GM04503 (cell line): Measurements from ENCODE around the gene SLC2A3.
"Not testable (repeated sequence)": the region's sequence is repeated elsewhere in the genome, so short reads cannot be mapped to it uniquely, and the experiment has no call there.

Source experiments
- DNase-seq: peaks from one replicate; pipeline ENCODE4 v3.0.0-alpha.2; 2012; ENCODE audit warnings: low read depth

SLC2A3 gene

DNA sequence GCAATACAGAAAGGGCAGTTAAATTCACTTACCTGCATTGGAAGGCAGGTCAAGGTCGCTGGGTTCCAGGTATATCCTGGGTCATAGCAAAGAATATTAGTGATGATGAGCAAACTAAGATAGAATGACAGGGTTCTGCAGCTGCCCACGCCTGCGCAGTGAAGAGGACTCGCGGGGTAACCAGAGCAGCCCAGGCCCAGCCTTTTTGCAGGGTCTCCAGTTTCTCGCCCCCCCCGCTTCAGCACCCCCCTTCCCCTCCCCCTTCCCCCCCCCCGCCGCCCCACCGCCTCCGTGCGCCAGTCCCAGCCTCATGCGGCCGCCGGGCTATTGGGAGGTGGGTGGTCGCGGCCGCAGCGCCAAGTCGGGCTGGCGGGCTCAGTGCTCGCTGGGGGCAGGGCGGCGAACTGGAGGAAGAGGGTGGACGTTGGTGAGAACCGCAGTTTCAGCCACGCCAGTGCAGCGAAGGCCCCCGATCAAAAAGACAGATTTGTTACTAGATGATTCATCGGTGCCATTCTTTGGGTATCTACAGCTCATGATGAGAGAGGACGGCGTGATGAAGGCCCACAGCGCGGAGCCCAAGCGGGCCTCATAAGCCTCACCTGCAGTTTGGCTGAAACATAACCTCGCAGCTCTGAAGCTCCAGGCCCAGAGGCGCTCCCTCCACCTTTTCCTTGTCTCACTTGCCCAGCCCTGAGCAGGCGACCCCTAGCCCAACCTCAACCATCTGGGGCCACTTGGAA, 20.2 kb downstream of the SLC2A3 start:
- DNase-seq = no peak

DNA sequence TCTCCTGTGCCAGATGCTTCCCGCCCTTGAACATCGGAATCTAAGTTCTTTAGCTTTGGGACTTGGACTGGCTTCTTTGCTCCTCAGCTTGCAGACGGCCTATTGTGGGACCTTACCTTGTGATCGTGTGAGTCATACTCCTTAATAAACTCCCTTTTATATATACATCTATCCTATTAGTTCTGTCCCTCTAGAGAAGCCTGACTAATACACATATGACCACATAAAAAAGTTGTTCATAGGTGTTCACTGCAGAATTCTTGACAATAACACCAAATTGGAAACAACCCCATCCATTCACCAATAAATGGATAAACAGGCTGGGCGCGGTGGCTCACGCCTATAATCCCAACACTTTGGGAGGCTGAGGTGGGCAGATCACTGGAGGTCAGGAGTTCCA, 25.9 kb downstream of the SLC2A3 start:
- DNase-seq = not testable (repeated sequence)

DNA sequence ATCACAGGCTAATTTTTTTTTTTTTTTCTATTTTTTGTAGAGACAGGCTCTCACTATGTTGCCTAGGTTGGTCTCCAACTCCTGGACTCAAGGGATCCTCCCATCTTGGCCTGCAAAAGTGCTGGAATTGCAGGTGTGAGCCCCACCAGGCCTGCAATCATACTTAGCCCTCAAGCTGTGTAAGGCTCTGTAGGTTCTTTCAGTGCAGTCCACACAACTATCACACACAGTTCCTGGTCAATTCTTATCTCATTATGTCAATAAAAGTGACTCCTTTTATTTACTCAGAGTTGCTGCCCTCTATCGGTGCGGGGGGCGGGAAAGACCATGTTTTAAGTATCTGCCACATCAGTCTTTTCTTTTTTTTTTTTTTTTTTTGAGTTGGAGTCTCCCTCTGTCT, 29.0 kb downstream of the SLC2A3 start:
- DNase-seq = no peak

DNA sequence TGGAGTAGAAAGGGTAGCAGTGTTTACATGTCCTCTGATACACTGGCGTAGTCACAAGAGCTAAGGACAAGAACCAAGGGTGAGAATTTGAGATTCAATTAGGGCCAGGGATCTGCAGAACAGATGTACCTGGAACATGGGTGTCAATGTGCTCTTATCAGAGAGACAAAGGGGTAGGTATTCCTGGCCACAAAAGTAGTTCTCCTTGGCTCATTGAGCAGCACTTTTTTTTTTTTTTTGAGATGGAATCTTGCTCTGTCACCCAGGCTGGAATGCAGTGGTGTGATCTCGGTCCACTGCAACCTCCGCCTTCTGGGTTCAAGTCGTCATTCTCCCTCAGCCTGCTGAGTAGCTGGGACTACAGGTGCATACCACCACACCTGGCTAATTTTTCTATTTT, 29.7 kb downstream of the SLC2A3 start:
- not testable (repeated sequence) for DNase-seq

DNA sequence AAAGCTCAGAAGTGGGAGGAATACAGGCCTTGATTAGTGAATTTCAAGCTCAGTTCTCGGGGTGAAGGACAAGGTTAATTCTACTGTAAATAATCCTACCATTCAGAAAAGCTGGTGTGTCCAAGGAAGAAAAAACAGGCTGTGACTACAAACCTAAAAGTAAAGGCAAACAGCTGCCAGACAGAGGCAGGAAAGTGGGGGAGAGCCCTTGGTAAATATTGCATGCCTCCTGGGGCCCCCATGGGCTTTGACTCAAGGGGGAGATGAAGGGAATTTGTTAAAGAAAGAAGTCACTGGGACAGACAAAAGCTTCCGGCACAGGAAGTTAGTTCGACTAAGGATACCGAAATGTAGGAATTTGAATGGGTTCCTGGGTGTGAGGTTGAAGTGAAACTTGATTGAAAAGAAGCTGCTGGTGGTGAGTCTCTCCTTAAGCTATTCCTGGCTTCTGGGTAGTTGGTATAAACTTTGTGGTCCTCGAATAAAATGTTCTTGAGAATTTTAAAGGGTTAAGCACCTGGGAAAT, 30.3 kb downstream of the SLC2A3 start:
- not testable (repeated sequence) for DNase-seq

DNA sequence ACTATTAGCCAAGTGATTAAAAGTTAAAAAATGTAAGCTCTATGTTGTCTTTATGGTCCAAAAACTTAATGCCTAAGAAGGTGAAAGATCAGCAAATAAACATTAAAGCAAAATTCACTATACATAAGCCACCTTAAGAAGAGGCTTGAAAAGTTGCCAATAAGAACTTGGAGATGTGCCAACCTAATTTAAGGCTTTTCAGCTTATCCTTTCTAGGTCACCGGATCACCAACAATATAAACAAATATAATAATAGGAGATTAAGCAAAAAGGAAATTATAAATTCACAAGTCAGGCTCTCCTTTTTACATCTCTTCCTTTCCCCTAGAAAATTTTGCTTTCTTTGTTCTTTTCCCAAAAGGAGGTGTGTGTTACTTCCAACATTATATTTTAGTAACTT, 30.9 kb downstream of the SLC2A3 start:
- no peak for DNase-seq

DNA sequence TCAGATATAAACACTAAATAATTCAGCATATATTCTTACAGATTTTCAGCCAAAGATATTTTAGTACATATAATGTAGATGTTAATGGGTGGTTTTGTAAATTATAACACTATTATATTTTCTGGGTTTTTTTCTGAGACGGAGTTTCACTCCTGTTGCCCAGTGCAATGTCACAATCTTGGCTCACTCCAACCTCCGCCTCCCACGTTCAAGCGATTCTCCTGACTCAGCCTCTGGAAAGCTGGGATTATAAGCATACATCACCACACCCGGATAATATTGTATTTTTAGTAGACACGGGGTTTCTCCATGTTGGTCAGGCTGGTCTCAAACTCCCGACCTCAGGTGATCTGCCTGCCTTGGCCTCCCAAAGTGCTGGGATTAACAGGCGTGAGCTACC, 33.6 kb downstream of the SLC2A3 start:
- not testable (repeated sequence) for DNase-seq

DNA sequence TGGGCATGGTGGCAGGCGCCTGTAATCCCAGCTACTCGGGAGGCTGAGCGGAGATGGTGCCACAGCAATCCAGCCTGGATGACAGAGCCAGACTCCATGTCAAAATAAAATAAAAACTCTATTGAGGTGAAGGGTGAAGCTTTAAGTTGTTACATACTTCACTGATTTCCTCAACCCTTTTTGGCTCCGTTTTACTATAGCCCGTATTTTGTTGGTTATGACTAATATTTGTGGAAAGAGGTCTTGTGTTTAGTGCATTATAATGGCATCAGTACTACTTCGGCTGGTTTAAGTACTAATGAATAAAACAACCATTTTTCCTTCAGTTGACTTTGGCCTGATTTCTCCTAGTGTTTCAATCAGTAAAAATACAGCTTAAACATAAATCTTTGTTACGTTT, 36.2 kb downstream of the SLC2A3 start:
- DNase-seq = peak; percentile 11

DNA sequence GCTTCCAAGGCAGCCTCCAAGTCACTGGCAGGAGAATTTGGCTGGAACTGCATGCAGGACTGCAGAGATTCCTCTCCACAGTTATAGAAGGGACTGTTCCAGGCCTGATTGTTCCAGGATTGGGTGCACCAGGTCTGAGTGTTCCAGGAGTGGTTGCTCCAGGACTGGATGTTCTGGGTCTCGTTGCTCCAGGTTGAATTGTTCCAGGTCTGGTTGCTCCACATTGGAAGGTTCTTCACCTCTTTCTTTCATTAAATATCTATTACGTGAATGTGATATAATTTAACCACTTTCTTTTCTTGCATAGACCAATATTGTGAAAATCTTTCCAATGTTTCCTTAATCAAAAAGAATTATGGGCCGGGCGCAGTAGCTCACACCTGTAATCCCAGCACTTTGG, 39.3 kb downstream of the SLC2A3 start:
- DNase-seq = not testable (repeated sequence)

DNA sequence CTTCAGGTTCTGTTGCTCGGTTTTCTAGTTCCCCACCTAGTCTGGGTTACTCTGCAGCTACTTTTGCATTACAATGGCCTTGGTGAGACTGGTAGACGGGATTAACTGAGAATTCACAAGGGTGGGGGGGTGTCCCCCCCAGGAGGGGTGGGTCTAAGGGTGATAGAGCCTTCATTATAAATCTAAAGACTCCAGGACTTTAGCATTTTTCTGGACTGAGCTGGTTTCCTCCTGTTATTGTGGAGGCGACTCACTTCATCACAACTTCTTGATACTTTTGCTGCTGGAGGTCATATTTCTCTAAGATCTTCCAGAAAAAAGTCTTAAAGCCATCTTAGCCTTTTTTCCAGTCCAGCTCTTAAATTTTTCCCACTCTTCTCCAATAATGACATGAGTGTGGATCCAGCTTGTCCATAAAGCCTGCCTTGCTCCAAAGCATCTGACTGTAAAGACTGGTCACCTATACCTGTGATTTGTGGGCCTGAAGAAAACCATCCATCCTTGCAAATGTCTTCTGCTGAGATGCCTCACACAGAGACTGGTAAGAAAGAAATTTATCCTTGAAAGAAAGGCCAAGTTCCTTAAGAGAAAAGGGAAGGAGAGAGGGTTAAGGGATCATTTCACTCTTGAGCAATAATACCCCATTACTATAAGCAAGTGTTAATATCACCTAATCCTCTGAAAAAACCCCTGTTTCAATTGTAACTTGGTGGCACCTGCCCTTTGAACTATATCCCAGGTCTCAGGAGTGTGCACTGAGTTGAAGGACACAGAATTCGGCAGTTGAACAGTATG, 43.6 kb downstream of the SLC2A3 start:
- DNase-seq = no peak

DNA sequence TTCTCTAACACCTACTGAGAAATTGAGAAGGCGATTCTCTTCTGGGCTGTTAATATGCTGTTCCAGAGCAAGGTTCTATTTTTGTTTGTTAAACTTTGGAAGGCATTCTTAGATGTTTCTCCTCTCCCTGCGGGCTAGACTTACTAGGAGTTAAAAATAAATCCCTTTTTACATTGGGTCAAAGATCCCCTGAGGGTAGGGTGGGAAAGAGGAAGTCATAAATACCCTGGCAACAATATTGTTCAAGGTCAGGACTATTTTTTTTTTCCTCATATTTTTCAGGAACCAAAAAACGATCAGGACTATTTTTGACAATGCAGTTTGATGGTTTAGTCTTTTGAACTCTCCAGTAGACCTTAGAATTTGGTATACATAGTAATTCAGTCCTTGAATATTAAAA, 51.3 kb downstream of the SLC2A3 start:
- DNase-seq = no peak

DNA sequence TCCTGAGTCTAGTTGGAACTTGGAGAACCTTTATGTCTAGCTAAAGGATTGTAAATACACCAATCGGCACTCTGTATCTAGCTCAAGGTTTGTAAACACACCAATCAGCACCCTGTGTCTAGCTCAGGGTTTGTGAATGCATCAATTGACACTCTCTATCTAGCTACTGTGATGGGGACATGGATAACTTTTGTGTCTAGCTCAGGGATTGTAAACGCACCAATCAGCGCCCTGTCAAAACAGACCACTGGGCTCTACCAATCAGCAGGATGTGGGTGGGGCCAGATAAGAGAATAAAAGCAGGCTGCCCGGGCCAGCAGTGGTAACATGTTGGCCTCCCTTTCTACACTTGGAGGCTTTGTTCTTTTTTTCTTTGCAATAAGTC, 54.3 kb downstream of the SLC2A3 start:
- not testable (repeated sequence) for DNase-seq

DNA sequence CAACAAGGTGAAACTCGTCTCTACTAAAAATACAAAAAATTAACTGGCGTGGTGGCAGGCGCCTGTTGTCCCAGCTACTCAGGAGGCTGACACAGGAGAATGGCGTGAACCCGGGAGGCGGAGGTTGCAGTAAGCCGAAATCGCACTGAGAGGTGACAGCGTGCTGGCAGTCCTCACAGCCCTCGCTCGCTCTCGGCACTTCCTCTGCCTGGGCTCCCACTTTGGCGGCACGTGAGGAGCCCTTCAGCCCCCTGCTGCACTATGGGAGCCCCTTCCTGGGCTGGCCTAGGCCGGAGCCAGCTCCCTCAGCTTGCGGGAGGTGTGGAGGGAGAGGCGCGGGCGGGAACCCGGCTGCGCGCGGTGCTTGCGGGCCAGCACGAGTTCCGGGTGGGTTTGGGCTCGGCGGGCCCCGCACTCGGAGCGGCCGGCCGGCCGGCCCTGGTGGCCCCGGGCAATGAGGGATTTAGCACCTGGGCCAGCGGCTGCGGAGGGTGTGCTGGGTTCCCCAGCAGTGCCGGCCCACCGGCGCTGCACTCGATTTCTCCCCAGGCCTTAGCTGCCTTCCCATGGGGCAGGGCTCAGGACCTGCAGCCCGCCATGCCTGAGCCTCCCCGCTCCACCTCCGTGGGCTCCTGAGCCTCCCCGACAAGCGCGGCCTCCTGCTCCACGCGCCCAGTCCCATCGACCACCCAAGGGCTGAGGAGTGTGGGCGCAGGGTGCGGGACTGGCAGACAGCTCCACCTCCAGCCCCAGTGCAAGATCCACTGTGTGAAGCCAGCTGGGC, 54.8 kb downstream of the SLC2A3 start:
- DNase-seq = not testable (repeated sequence)

DNA sequence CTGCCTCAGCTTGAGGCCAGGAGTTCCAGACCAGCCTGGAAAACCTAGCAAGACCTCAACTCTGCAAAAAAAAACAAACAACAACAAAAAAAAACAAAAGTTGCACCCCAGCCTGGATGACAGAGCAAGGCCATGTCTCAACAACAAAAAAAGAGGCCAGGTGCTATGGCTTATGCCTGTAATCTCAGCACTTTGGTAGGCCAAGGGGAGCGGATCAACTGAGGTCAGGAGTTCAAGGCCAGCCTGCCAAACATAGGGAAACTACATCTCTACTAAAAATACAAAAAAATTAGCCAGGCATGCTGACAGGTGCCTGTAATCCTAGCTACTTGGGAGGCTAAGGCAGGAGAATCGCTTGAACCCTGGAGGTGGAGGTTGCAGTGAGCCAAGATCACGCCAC, 56.7 kb downstream of the SLC2A3 start:
- no peak for DNase-seq

DNA sequence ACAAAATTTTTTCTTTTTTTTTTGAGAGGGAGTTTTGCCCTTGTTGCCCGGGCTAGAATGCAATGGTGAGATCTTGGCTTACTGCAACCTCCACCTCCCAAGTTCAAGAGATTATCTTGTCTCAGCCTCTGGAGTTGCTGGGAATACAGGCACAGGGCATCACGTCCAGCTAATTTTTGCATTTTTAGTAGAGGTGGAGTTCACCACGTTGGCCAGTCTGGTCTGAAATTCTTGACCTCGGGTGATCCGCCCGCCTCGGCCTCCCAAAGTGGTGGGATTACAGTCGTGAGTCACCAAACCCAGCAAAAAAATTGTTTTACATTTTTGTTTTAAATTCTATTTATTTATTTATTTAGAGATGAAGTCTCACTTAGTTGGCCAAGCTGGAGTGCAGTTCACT, 58.6 kb downstream of the SLC2A3 start:
- DNase-seq = no peak

DNA sequence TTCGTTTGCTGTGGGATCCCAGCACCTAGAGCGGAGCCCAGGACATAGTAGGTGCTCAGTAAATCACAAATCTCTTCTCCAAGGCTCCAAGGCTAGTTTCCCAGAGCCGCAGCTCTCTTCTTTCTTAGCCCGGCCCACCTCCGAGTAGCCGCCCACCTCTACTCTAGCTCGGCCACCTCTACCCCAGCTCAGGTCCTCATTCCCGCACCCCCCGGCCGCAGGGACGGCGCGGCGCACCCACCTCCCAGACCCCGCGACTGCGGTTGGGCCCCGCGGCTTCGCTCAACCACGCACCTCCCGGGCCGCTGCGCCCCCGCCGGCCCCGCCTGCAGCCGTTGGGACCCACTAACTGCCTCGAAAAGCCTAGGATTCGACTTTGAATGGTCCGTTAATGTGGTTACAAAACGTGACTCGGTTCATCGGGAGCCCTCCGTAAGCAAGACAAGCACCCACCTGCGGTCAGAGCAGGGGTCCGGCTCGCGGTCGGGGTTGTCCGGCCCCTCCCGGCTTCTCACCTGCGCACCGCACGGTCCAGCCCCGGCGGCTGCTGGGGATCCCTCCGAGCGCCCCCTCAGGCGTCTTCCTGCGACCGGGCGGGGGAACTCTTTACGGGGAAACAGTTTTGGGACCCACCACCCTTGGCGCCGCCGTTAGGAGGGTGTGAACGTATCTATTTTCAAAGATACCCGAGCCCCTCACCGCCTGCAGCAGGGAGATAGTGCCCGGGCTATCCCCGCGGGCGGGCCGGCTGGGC, 63.2 kb downstream of the SLC2A3 start, which contains the start of gene SLC2A14:
SLC2A14 (minus strand) TSS at position 350 of the 754 bp plus-strand sequence. CDS start 3,035 bp downstream, outside the sequence.
- no peak for DNase-seq

DNA sequence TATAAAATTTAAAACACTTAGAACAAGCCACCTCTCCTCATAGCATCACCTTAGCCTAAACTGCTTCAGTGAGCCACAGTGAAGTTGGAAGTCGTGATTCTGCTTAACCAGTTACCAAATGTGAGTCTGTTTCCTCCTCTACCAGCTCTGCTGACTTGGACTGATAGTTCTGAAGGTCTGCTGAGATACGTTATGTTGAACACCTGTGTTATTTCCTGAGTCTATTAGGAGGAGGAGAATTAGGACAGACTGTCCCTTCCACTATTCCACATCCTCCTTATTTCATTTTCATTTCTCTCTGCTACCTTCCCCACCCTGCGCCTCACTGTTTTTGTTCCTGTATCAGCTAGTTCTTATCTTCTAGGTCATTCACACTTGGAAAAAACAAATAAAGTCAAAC, 65.7 kb downstream of the SLC2A3 start:
- no peak for DNase-seq
